ENCODE data around the gene ASB12.

ASB12 gene

DNA sequence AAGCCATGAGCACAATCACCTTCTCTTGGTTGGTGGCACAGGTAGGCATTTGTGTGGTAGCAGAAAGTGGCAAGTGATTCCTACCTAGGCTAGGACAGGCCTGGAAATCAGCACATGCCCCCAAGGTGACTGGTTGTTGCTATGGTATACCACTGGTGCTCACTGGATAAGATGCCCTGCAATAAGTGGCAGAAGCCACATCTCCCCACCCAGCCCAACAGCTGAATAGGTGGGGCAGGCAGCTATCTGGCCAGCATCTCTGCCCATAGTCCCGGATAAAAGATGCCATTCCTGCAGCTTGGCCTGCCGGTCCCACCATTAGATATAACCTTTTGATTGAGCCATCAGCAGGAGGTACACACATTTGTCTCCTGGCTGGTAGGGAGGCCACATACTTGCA lies 46.0 kb downstream of the ASB12 start:
- no peak for DNase-seq

DNA sequence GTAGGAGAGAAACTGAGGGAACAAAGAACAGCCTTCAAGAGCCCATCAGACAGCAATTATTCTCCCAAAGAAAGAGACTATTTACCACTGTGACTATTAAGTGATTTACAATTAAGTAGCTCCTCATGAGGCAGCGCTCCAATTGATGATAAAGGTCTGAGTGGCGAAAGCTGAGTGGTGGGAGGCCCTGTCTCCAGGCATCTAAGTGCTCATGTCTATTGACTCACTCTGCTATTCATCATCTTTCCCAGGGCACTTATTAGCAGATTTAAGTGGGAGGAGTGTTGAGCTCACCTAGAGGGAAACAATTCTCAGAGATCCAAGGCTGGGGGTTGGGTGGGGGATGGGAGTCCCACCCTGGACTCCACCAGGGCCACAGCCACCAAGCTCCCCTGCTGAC lies 48.2 kb downstream of the ASB12 start:
- no peak for DNase-seq

DNA sequence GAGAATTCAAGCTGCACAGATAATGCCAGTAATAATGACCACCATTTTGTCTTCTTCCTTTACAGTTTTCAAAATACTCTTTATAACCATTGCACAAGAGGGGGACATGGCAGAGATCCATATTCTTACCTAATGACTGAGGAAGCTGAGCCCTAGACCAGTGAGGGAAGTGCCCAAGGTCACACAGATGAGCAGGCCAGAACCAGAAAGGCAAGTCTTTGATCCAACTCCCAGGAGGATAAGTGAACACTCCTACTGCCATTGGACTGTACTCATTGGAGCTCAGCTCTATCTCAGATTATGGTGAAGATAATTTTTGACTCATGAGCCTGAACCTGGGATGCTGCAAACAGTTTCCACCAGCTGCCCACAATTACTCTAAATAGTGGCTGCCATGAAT lies 53.5 kb downstream of the ASB12 start:
- DNase-seq: no peak

Measured in stimulated activated CD4-positive, alpha-beta T cell treated with anti-CD3 and anti-CD28 coated beads, Interleukin-4, amount 100 ng/mL, for 24 hours (primary cell).